Measurements from ENCODE around the gene PTGFRN. TPM values are rescaled to one million over a fixed set of nuclear protein-coding genes. Genes with fewer than 3 reads are reported as not detected.
"Not testable (repeated sequence)": the region's sequence is repeated elsewhere in the genome, so short reads cannot be mapped to it uniquely, and the experiment has no call there.

The PTGFRN gene
- total RNA-seq, 1 donor from 2014 or later: 19.1 TPM

GRCh38 chr1:116958110-116958509 is 48.4 kb downstream of the PTGFRN start:
- no peak overlapping the region for H3K27ac Mint-ChIP-seq
- H3K36me3 Mint-ChIP-seq (ENCODE audit: low read depth): no peaks in the 10 kb centered on the region
- DNase-seq (ENCODE audit: low spot score): no peak
- no peak overlapping the region for H3K4me3 Mint-ChIP-seq (ENCODE audit: low read depth)
- no peaks in the 10 kb centered on the region for H3K27me3 Mint-ChIP-seq (ENCODE audit: low read depth)
- H3K9me3 Mint-ChIP-seq: no peaks in the 10 kb centered on the region
- no peaks in the 10 kb centered on the region for H3K4me1 Mint-ChIP-seq (ENCODE audit: low read depth)
- intact Hi-C loops (cut with micrococcal nuclease): no loop called here

- intact Hi-C loops (cut with micrococcal nuclease): no loop called here
- DNase-seq (ENCODE audit: low spot score): no peak
- H3K27me3 Mint-ChIP-seq (ENCODE audit: low read depth): no peaks in the 10 kb centered on the region
- H3K27ac Mint-ChIP-seq: no peak overlapping the region
- no peaks in the 10 kb centered on the region for H3K9me3 Mint-ChIP-seq
- H3K4me1 Mint-ChIP-seq (ENCODE audit: low read depth): no peaks in the 10 kb centered on the region
- H3K36me3 Mint-ChIP-seq (ENCODE audit: low read depth): no peaks in the 10 kb centered on the region
- no peak overlapping the region for H3K4me3 Mint-ChIP-seq (ENCODE audit: low read depth)
Measured at GRCh38 chr1:116958977-116959376, 49.3 kb downstream of the PTGFRN start.

- no peaks in the 10 kb centered on the region for H3K27me3 Mint-ChIP-seq (ENCODE audit: low read depth)
- no peak overlapping the region for H3K27ac Mint-ChIP-seq
- H3K4me3 Mint-ChIP-seq (ENCODE audit: low read depth): no peak overlapping the region
- DNase-seq (ENCODE audit: low spot score): no peak
- no peaks in the 10 kb centered on the region for H3K4me1 Mint-ChIP-seq (ENCODE audit: low read depth)
- no peaks in the 10 kb centered on the region for H3K9me3 Mint-ChIP-seq
- intact Hi-C loops (cut with micrococcal nuclease): no loop called here
- H3K36me3 Mint-ChIP-seq (ENCODE audit: low read depth): no peaks in the 10 kb centered on the region
Measured at GRCh38 chr1:116961606-116962005, 51.9 kb downstream of the PTGFRN start.

GRCh38 chr1:116962987-116963639 is 53.4 kb downstream of the PTGFRN start:
- no peaks in the 10 kb centered on the region for H3K36me3 Mint-ChIP-seq (ENCODE audit: low read depth)
- H3K27me3 Mint-ChIP-seq (ENCODE audit: low read depth): no peaks in the 10 kb centered on the region
- no peaks in the 10 kb centered on the region for H3K9me3 Mint-ChIP-seq
- DNase-seq (ENCODE audit: low spot score): no peak
- peaks cover 2% of the 10 kb centered on the region for H3K4me1 Mint-ChIP-seq (ENCODE audit: low read depth)
- intact Hi-C loops (cut with micrococcal nuclease): no loop called here
- H3K27ac Mint-ChIP-seq: no peak overlapping the region
- H3K4me3 Mint-ChIP-seq (ENCODE audit: low read depth): no peak overlapping the region

GRCh38 chr1:116966791-116967190 is 57.1 kb downstream of the PTGFRN start:
- peaks cover 2% of the 10 kb centered on the region for H3K4me1 Mint-ChIP-seq (ENCODE audit: low read depth)
- no peak overlapping the region for H3K4me3 Mint-ChIP-seq (ENCODE audit: low read depth)
- DNase-seq (ENCODE audit: low spot score): no peak
- H3K36me3 Mint-ChIP-seq (ENCODE audit: low read depth): no peaks in the 10 kb centered on the region
- no peaks in the 10 kb centered on the region for H3K27me3 Mint-ChIP-seq (ENCODE audit: low read depth)
- H3K9me3 Mint-ChIP-seq: no peaks in the 10 kb centered on the region
- no peak overlapping the region for H3K27ac Mint-ChIP-seq
- intact Hi-C loops (cut with micrococcal nuclease): no loop called here

- H3K4me1 Mint-ChIP-seq (ENCODE audit: low read depth): peaks cover 2% of the 10 kb centered on the region
- no peak for DNase-seq (ENCODE audit: low spot score)
- H3K4me3 Mint-ChIP-seq (ENCODE audit: low read depth): no peak overlapping the region
- H3K27ac Mint-ChIP-seq: no peak overlapping the region
- no peaks in the 10 kb centered on the region for H3K36me3 Mint-ChIP-seq (ENCODE audit: low read depth)
- no peaks in the 10 kb centered on the region for H3K27me3 Mint-ChIP-seq (ENCODE audit: low read depth)
- intact Hi-C loops (cut with micrococcal nuclease): no loop called here
- no peaks in the 10 kb centered on the region for H3K9me3 Mint-ChIP-seq
Measured at GRCh38 chr1:116968724-116969123, 59.0 kb downstream of the PTGFRN start.

GRCh38 chr1:116971258-116971860 is 61.6 kb downstream of the PTGFRN start:
- DNase-seq (ENCODE audit: low spot score): no peak
- Mint-ChIP-seq H3K9me3 (peaks cover 4% of the 10 kb centered on the region), H3K36me3 (ENCODE audit: low read depth) (peaks cover 9% of the 10 kb centered on the region), H3K27ac (no peak overlapping the region), H3K4me1 (ENCODE audit: low read depth) (peaks cover 2% of the 10 kb centered on the region), H3K27me3 (ENCODE audit: low read depth) (no peaks in the 10 kb centered on the region), H3K4me3 (ENCODE audit: low read depth) (no peak overlapping the region)
- intact Hi-C loops (cut with micrococcal nuclease): no loop called here

GRCh38 chr1:116971965-116972673 is 62.4 kb downstream of the PTGFRN start:
- intact Hi-C loops (cut with micrococcal nuclease): no loop called here
- Mint-ChIP-seq H3K4me1 (ENCODE audit: low read depth) (peaks cover 2% of the 10 kb centered on the region), H3K27me3 (ENCODE audit: low read depth) (peaks cover under 1% of the 10 kb centered on the region), H3K9me3 (peaks cover 4% of the 10 kb centered on the region), H3K27ac (no peak overlapping the region), H3K4me3 (ENCODE audit: low read depth) (no peak overlapping the region), H3K36me3 (ENCODE audit: low read depth) (peaks cover 9% of the 10 kb centered on the region)
- DNase-seq (ENCODE audit: low spot score): no peak

- peaks cover 3% of the 10 kb centered on the region for H3K27me3 Mint-ChIP-seq (ENCODE audit: low read depth)
- no peak for DNase-seq (ENCODE audit: low spot score)
- H3K27ac Mint-ChIP-seq: no peak overlapping the region
- intact Hi-C loops (cut with micrococcal nuclease): no loop called here
- H3K9me3 Mint-ChIP-seq: peaks cover 4% of the 10 kb centered on the region
- peaks cover 9% of the 10 kb centered on the region for H3K36me3 Mint-ChIP-seq (ENCODE audit: low read depth)
- H3K4me3 Mint-ChIP-seq (ENCODE audit: low read depth): no peak overlapping the region
- H3K4me1 Mint-ChIP-seq (ENCODE audit: low read depth): peaks cover 2% of the 10 kb centered on the region
Measured at GRCh38 chr1:116972674-116973030, 62.9 kb downstream of the PTGFRN start.

GRCh38 chr1:116980309-116980708 is 70.6 kb downstream of the PTGFRN start:
- H3K27me3 Mint-ChIP-seq (ENCODE audit: low read depth); H3K36me3 Mint-ChIP-seq (ENCODE audit: low read depth); H3K4me1 Mint-ChIP-seq (ENCODE audit: low read depth); intact Hi-C loops (cut with micrococcal nuclease); H3K27ac Mint-ChIP-seq; DNase-seq (ENCODE audit: low spot score); H3K4me3 Mint-ChIP-seq (ENCODE audit: low read depth); H3K9me3 Mint-ChIP-seq: not testable (repeated sequence)

GRCh38 chr1:116981521-116982037 is 71.9 kb downstream of the PTGFRN start:
- peaks cover 11% of the 10 kb centered on the region for H3K4me1 Mint-ChIP-seq (ENCODE audit: low read depth)
- intact Hi-C loops (cut with micrococcal nuclease): no loop called here
- no peak for DNase-seq (ENCODE audit: low spot score)
- no peaks in the 10 kb centered on the region for H3K9me3 Mint-ChIP-seq
- peaks cover 3% of the 10 kb centered on the region for H3K27me3 Mint-ChIP-seq (ENCODE audit: low read depth)
- no peak overlapping the region for H3K27ac Mint-ChIP-seq
- no peak overlapping the region for H3K4me3 Mint-ChIP-seq (ENCODE audit: low read depth)
- no peaks in the 10 kb centered on the region for H3K36me3 Mint-ChIP-seq (ENCODE audit: low read depth)

- no peaks in the 10 kb centered on the region for H3K9me3 Mint-ChIP-seq
- intact Hi-C loops (cut with micrococcal nuclease): no loop called here
- no peaks in the 10 kb centered on the region for H3K36me3 Mint-ChIP-seq (ENCODE audit: low read depth)
- H3K4me1 Mint-ChIP-seq (ENCODE audit: low read depth): peaks cover 20% of the 10 kb centered on the region
- no peak overlapping the region for H3K27ac Mint-ChIP-seq
- no peaks in the 10 kb centered on the region for H3K27me3 Mint-ChIP-seq (ENCODE audit: low read depth)
- no peak overlapping the region for H3K4me3 Mint-ChIP-seq (ENCODE audit: low read depth)
- DNase-seq (ENCODE audit: low spot score): no peak
Measured at GRCh38 chr1:116982319-116983004, 72.7 kb downstream of the PTGFRN start.

GRCh38 chr1:116983112-116983511 is 73.4 kb downstream of the PTGFRN start:
- peaks cover 25% of the 10 kb centered on the region for H3K4me1 Mint-ChIP-seq (ENCODE audit: low read depth)
- intact Hi-C loops (cut with micrococcal nuclease): no loop called here
- H3K27me3 Mint-ChIP-seq (ENCODE audit: low read depth): no peaks in the 10 kb centered on the region
- H3K36me3 Mint-ChIP-seq (ENCODE audit: low read depth): no peaks in the 10 kb centered on the region
- no peak overlapping the region for H3K27ac Mint-ChIP-seq
- H3K9me3 Mint-ChIP-seq: no peaks in the 10 kb centered on the region
- DNase-seq (ENCODE audit: low spot score): no peak
- H3K4me3 Mint-ChIP-seq (ENCODE audit: low read depth): no peak overlapping the region
